ENCODE data around the gene ARHGEF40.

DNA sequence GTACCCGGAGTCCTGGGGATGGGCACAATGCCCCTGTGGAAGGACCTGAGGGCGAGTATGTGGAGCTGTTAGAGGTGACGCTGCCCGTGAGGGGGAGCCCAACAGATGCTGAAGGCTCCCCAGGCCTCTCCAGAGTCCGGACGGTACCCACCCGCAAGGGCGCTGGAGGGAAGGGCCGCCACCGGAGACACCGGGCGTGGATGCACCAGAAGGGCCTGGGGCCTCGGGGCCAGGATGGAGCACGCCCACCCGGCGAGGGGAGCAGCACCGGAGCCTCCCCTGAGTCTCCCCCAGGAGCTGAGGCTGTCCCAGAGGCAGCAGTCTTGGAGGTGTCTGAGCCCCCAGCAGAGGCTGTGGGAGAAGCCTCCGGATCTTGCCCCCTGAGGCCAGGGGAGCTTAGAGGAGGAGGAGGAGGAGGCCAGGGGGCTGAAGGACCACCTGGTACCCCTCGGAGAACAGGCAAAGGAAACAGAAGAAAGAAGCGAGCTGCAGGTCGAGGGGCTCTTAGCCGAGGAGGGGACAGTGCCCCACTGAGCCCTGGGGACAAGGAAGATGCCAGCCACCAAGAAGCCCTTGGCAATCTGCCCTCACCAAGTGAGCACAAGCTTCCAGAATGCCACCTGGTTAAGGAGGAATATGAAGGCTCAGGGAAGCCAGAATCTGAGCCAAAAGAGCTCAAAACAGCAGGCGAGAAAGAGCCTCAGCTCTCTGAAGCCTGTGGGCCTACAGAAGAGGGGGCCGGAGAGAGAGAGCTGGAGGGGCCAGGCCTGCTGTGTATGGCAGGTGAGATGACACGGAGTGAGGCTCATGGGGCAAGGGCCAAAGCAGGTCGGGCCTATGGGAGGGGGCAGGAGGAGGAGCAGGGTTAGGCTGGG is 4.5 kb downstream of the ARHGEF40 start:
- TF ChIP-seq POLR2AphosphoS5 (IDR thresholded peaks at IDR 0.05) (no peak), POLR2A (IDR thresholded peaks at IDR 0.05) (no peak)
